ENCODE data around the gene RPL32. TPM values are rescaled to one million over a fixed set of nuclear protein-coding genes. Genes with fewer than 3 reads are reported as not detected.
A peak's percentile ranks its signal among the peaks of the same experiment; 100 is the strongest.

Gene RPL32
- total and polyA plus RNA-seq, 9 of the 15 experiments (the other 6 are each of a cell fraction or from before 2014, with no cell fraction given), result 2,738 to 6,200 (median 4,286) TPM

- TF ChIP-seq MEF2A (IDR thresholded peaks at IDR 0.05; ENCODE audit: control insufficient read depth, low read depth, low read length), result no peak
- peak; percentile 92 for TF ChIP-seq L3MBTL2 (IDR thresholded peaks at IDR 0.05)
- TF ChIP-seq CTCFL (IDR thresholded peaks at IDR 0.05; ENCODE audit: borderline replicate concordance, insufficient read depth, low read depth, low read length, poor library complexity, severe bottlenecking), result peak; percentile 76
- TF ChIP-seq, protein P1, sequence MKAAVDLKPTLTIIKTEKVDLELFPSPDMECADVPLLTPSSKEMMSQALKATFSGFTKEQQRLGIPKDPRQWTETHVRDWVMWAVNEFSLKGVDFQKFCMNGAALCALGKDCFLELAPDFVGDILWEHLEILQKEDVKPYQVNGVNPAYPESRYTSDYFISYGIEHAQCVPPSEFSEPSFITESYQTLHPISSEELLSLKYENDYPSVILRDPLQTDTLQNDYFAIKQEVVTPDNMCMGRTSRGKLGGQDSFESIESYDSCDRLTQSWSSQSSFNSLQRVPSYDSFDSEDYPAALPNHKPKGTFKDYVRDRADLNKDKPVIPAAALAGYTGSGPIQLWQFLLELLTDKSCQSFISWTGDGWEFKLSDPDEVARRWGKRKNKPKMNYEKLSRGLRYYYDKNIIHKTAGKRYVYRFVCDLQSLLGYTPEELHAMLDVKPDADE (conservative IDR thresholded peaks at IDR 0.05; ENCODE audit: control insufficient read depth, low read depth, low read length), result 0 out of 2 replicates have a peak, but pooled peaks have one; percentile 17
- TF ChIP-seq FOXK2 (conservative IDR thresholded peaks at IDR 0.05 in 1 of 2, IDR thresholded peaks at IDR 0.05 in 1 of 2; ENCODE audit: low read depth in 2 of 2), result peak; percentile 38 to 76
- TF ChIP-seq PBX2 (CRISPR knock-in tag; IDR thresholded peaks at IDR 0.05; ENCODE audit: low read depth), result no peak
- TF ChIP-seq PBX2 (tag; conservative IDR thresholded peaks at IDR 0.05; ENCODE audit: low read depth), result peak; percentile 76
- no peak for TF ChIP-seq CBX1 (IDR thresholded peaks at IDR 0.05; ENCODE audit: low read depth)
- TF ChIP-seq CBX5 (IDR thresholded peaks at IDR 0.05; ENCODE audit: borderline replicate concordance, low read depth), result no peak
- TF ChIP-seq PHB (CRISPR knock-in tag; IDR thresholded peaks at IDR 0.05), result peak; percentile 14; the same call in 1 of the 2 replicates
- TF ChIP-seq MEF2D (tag; conservative IDR thresholded peaks at IDR 0.05; ENCODE audit: low read depth), result peak; percentile 12; the same call in 1 of the 2 replicates
- peak; percentile 85 for TF ChIP-seq RAD51 (IDR thresholded peaks at IDR 0.05; ENCODE audit: borderline replicate concordance, low read depth)
- TF ChIP-seq, protein P2, sequence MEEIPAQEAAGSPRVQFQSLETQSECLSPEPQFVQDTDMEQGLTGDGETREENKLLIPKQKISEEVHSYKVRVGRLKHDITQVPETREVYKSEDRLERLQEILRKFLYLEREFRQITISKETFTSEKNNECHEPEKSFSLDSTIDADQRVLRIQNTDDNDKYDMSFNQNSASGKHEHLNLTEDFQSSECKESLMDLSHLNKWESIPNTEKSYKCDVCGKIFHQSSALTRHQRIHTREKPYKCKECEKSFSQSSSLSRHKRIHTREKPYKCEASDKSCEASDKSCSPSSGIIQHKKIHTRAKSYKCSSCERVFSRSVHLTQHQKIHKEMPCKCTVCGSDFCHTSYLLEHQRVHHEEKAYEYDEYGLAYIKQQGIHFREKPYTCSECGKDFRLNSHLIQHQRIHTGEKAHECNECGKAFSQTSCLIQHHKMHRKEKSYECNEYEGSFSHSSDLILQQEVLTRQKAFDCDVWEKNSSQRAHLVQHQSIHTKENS (CRISPR knock-in tag; IDR thresholded peaks at IDR 0.05), result no peak
- TF ChIP-seq LARP7 (IDR thresholded peaks at IDR 0.05), result 0 out of 2 replicates have a peak, but pooled peaks have one; percentile 27
- TF ChIP-seq MAFG (tag; conservative IDR thresholded peaks at IDR 0.05), result peak; percentile 61
- TF ChIP-seq RCOR1 (IDR thresholded peaks at IDR 0.05; ENCODE audit: borderline replicate concordance in 1 of 2, low read depth in 2 of 2, low read length in 2 of 2), result peak in 1 of 2 experiments; percentile 86; a peak in 2 of 4 replicates
- peak; percentile 74 for TF ChIP-seq ARID2 (IDR thresholded peaks at IDR 0.05)
- peak; percentile 79 for TF ChIP-seq ARID1B (IDR thresholded peaks at IDR 0.05)
- TF ChIP-seq GABPB1 (CRISPR knock-in tag; IDR thresholded peaks at IDR 0.05), result peak; percentile 78
These were observed 27.0 kb upstream of the RPL32 start (continued) for GRCh38 chr3:12868039-12869034.
